HL-60 (cell line): ENCODE results near the gene CACFD1.

Experiments used
- POLR2AphosphoS5 ChIP-seq: IDR thresholded peaks from 2 replicates; pipeline ENCODE4 v1.6.1; 2012; ENCODE audit warnings: low read depth
- TF ChIP-seq, protein P1 (sequence below): IDR thresholded peaks from one replicate; pipeline ENCODE4 v1.5.1; 2011; ENCODE audit warnings: low read length, control low read depth, inconsistent platforms; ENCODE audit not compliant: insufficient read depth

DNA sequence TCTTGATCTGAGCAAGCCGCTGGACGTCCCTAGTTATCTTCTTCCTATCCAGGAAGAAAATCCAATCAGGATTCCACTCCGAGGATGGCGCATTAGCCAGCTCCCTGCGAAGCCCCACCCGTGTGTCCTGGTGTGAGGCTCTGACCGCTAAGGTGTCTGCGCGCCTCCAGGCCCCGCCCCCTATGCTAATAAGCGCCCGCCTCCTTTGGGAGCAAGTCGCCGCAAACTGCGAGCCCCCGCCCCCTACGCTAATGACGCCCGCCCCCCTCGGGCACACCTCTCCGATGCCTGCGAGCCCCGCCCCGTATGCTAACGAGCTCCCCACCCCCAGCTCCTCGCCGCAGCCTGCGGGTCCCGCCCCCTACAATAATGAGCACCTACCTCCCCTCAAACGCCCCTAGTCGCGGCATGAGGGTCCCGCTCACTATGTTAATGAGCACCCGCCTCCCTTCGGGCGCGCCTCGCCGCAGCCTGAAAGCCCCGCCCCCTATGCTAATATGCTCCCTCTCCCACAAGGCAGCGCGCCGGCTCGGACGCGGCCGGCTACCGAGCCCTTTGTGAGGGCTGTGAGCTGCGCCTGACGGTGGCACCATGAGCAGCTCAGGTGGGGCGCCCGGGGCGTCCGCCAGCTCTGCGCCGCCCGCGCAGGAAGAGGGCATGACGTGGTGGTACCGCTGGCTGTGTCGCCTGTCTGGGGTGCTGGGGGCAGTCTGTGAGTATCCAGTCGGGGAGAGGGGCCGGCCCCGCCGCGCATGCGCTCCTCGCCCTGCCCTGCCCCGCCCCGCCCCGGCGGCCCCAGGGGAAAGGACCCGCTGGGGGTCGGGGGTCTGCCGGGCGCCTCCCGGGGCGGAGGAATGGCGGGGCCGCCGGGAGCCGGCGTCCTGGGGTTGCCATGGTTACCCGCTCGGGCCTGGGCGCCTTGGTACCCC lies at the start of gene CACFD1:
- TF ChIP-seq, protein P1, sequence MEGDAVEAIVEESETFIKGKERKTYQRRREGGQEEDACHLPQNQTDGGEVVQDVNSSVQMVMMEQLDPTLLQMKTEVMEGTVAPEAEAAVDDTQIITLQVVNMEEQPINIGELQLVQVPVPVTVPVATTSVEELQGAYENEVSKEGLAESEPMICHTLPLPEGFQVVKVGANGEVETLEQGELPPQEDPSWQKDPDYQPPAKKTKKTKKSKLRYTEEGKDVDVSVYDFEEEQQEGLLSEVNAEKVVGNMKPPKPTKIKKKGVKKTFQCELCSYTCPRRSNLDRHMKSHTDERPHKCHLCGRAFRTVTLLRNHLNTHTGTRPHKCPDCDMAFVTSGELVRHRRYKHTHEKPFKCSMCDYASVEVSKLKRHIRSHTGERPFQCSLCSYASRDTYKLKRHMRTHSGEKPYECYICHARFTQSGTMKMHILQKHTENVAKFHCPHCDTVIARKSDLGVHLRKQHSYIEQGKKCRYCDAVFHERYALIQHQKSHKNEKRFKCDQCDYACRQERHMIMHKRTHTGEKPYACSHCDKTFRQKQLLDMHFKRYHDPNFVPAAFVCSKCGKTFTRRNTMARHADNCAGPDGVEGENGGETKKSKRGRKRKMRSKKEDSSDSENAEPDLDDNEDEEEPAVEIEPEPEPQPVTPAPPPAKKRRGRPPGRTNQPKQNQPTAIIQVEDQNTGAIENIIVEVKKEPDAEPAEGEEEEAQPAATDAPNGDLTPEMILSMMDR = no peak
- TF ChIP-seq POLR2AphosphoS5 = no peak
